Astrocyte (in vitro differentiated cells and primary cell): ENCODE results near the gene WASF2. TPM values are rescaled to one million over a fixed set of nuclear protein-coding genes. Genes with fewer than 3 reads are reported as not detected.

Experiments used
- DNase-seq: peaks from one replicate; pipeline ENCODE4 v3.0.0-alpha.2; 2010; ENCODE audit warnings: low read depth
- FAIRE-seq: peaks from 2 replicates; lab custom pipeline; 2011; peaks lifted over from hg19 to GRCh38; lab: Jason Lieb, UNC
- H2AFZ ChIP-seq: 2 replicates; pipeline ENCODE4 v1.6.0; 2012; ENCODE audit warnings: low read depth, low read length, inconsistent platforms
- H3K27ac ChIP-seq: 2 replicates; pipeline ENCODE4 v1.5.1; 2011; ENCODE audit warnings: low read depth, low read length, inconsistent platforms
- H3K27me3 ChIP-seq: 2 replicates; pipeline ENCODE4 v1.6.0; 2011; ENCODE audit warnings: low read length, inconsistent platforms; ENCODE audit not compliant: insufficient read depth
- H3K36me3 ChIP-seq: 2 replicates; pipeline ENCODE4 v1.5.1; 2011; ENCODE audit warnings: low read length, inconsistent platforms; ENCODE audit not compliant: insufficient read depth
- H3K4me1 ChIP-seq: 2 replicates; pipeline ENCODE4 v1.5.1; 2011; ENCODE audit warnings: low read length, inconsistent platforms; ENCODE audit not compliant: insufficient read depth
- H3K4me2 ChIP-seq: 2 replicates; pipeline ENCODE4 v1.6.0; 2012; ENCODE audit warnings: low read length, inconsistent platforms
- H3K4me3 ChIP-seq: 2 replicates; pipeline ENCODE4 v1.5.1; 2011; ENCODE audit warnings: low read depth, mild to moderate bottlenecking, low read length, inconsistent platforms; ENCODE audit not compliant: insufficient read depth
- H3K79me2 ChIP-seq: 2 replicates; pipeline ENCODE4 v1.6.0; 2012; ENCODE audit warnings: mild to moderate bottlenecking, low read length, inconsistent platforms; ENCODE audit not compliant: insufficient read depth
- H3K9ac ChIP-seq: 2 replicates; pipeline ENCODE4 v1.6.0; 2012; ENCODE audit warnings: mild to moderate bottlenecking, low read length, inconsistent platforms
- H3K9me3 ChIP-seq: 2 replicates; pipeline ENCODE4 v1.5.1; 2012; ENCODE audit warnings: low read depth, mild to moderate bottlenecking, low read length, inconsistent platforms; ENCODE audit not compliant: insufficient read depth
- H4K20me1 ChIP-seq: 2 replicates; pipeline ENCODE4 v1.6.0; 2012; ENCODE audit warnings: low read length, inconsistent platforms; ENCODE audit not compliant: insufficient read depth
- H3K27ac Mint-ChIP-seq: one replicate; pipeline ENCODE4 v1.8.0; 2021; ENCODE audit warnings: mild to moderate bottlenecking, mixed read lengths; ENCODE audit not compliant: unreplicated experiment
- H3K27me3 Mint-ChIP-seq: one replicate; pipeline ENCODE4 v1.8.0; 2021; ENCODE audit warnings: low read depth, mixed read lengths; ENCODE audit not compliant: unreplicated experiment
- H3K36me3 Mint-ChIP-seq: one replicate; pipeline ENCODE4 v1.8.0; 2021; ENCODE audit warnings: low read depth, mixed read lengths; ENCODE audit not compliant: unreplicated experiment
- H3K4me1 Mint-ChIP-seq: one replicate; pipeline ENCODE4 v1.8.0; 2021; ENCODE audit warnings: low read depth, mixed read lengths; ENCODE audit not compliant: unreplicated experiment
- H3K4me3 Mint-ChIP-seq: one replicate; pipeline ENCODE4 v1.8.0; 2021; ENCODE audit warnings: mild to moderate bottlenecking, moderate library complexity, mixed read lengths; ENCODE audit not compliant: unreplicated experiment
- H3K9me3 Mint-ChIP-seq: one replicate; pipeline ENCODE4 v1.8.0; 2021; ENCODE audit warnings: mild to moderate bottlenecking, mixed read lengths; ENCODE audit not compliant: unreplicated experiment
- EZH2 ChIP-seq: IDR thresholded peaks from 2 replicates; pipeline ENCODE4 v1.6.1; 2012; ENCODE audit warnings: mild to moderate bottlenecking, low read length, inconsistent platforms; ENCODE audit not compliant: insufficient read depth
- total RNA-seq: library from RNA; stranded (reverse); gene quantifications from 2 replicates; pipeline ENCODE4 v1.2.1, GENCODE V29; 2021
- TF ChIP-seq, protein P1 (sequence below): IDR thresholded peaks from 2 replicates; pipeline ENCODE4 v1.5.1; 2011; ENCODE audit warnings: low read depth, mild to moderate bottlenecking, inconsistent platforms, low read length, moderate library complexity; ENCODE audit not compliant: insufficient read depth

Gene WASF2
- total RNA-seq, 1 donor from 2014 or later, result 86.9 TPM

DNA sequence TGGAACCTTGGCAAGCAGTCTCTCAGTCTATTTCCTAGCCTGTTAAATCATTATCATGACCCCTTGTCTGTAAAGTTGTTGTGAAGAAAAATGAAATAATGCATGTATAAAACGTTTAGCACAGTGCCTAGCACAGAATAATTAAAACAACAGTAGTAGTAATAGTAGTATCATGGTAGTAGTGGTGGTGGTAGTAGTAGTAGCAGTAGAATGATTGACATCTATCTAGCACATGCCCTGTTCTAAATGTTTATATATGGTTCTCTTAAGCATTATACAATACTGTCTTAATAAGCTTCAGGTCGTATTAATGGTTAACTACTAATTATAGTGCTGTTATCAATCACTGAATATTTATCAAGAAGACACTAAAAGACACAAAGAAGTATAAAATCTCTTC, 50.8 kb downstream of the WASF2 start:
- Histone ChIP-seq H2AFZ (no peak overlapping the region), H3K4me1 (peaks cover 13% of the 10 kb centered on the region), H3K4me2 (no peak overlapping the region), H3K9ac (no peak overlapping the region), H4K20me1 (peaks cover 63% of the 10 kb centered on the region), H3K4me3 (no peak overlapping the region), H3K79me2 (peaks cover 82% of the 10 kb centered on the region), H3K9me3 (no peaks in the 10 kb centered on the region), H3K27me3 (no peaks in the 10 kb centered on the region), H3K27ac (no peak overlapping the region), H3K36me3 (no peaks in the 10 kb centered on the region)
- H3K27ac Mint-ChIP-seq, result no peak overlapping the region
- TF ChIP-seq, protein P1, sequence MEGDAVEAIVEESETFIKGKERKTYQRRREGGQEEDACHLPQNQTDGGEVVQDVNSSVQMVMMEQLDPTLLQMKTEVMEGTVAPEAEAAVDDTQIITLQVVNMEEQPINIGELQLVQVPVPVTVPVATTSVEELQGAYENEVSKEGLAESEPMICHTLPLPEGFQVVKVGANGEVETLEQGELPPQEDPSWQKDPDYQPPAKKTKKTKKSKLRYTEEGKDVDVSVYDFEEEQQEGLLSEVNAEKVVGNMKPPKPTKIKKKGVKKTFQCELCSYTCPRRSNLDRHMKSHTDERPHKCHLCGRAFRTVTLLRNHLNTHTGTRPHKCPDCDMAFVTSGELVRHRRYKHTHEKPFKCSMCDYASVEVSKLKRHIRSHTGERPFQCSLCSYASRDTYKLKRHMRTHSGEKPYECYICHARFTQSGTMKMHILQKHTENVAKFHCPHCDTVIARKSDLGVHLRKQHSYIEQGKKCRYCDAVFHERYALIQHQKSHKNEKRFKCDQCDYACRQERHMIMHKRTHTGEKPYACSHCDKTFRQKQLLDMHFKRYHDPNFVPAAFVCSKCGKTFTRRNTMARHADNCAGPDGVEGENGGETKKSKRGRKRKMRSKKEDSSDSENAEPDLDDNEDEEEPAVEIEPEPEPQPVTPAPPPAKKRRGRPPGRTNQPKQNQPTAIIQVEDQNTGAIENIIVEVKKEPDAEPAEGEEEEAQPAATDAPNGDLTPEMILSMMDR, result no peak
- TF ChIP-seq EZH2, result no peak
- no peak overlapping the region for H3K4me3 Mint-ChIP-seq
- H3K4me1 Mint-ChIP-seq, result peaks cover 31% of the 10 kb centered on the region
- H3K9me3 Mint-ChIP-seq, result no peaks in the 10 kb centered on the region
- H3K27me3 Mint-ChIP-seq, result no peaks in the 10 kb centered on the region
- H3K36me3 Mint-ChIP-seq, result peaks cover 7% of the 10 kb centered on the region
- FAIRE-seq (no peak), DNase-seq (no peak)

DNA sequence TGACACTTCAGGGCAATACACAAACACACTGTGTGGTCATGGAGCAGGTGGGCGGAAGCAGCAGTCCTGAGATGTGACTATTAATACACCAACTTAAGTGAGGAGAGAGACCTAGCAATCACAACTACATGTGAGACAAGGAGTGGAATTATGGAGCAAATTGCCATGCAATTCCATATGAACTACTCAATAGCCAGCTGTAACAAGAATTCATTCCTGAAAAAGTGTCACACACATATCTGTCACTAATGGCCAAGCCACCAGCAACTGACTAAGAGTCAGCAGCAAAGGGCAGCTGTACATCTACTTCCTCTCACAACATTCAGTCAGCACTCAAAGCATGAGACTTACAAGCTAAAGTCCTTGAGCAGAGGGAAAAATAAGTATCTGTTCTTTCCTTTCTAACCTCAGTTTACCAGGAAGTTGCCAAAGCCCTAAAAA, 51.3 kb downstream of the WASF2 start:
- no peak overlapping the region for H3K4me2 ChIP-seq
- H3K9me3 ChIP-seq, result no peaks in the 10 kb centered on the region
- H3K9ac ChIP-seq, result no peak overlapping the region
- H3K4me1 ChIP-seq, result peaks cover 13% of the 10 kb centered on the region
- no peaks in the 10 kb centered on the region for H3K36me3 ChIP-seq
- no peak overlapping the region for H3K4me3 Mint-ChIP-seq
- no peak overlapping the region for H3K4me3 ChIP-seq
- peaks cover 7% of the 10 kb centered on the region for H3K36me3 Mint-ChIP-seq
- TF ChIP-seq, protein P1, result no peak
- no peak for TF ChIP-seq EZH2
- peaks cover 83% of the 10 kb centered on the region for H3K79me2 ChIP-seq
- no peak overlapping the region for H3K27ac Mint-ChIP-seq
- no peak for FAIRE-seq
- no peaks in the 10 kb centered on the region for H3K27me3 ChIP-seq
- no peak overlapping the region for H2AFZ ChIP-seq
- H4K20me1 ChIP-seq, result peaks cover 64% of the 10 kb centered on the region
- no peak overlapping the region for H3K27ac ChIP-seq
- no peaks in the 10 kb centered on the region for H3K27me3 Mint-ChIP-seq
- H3K4me1 Mint-ChIP-seq, result peaks cover 31% of the 10 kb centered on the region
- no peaks in the 10 kb centered on the region for H3K9me3 Mint-ChIP-seq
- no peak for DNase-seq
